PC-9 (cell line): ENCODE measurements around the gene MAZ. TPM values are rescaled to one million over a fixed set of nuclear protein-coding genes. Genes with fewer than 3 reads are reported as not detected.

Experiments
- BruUV-seq: library from RNA; stranded (reverse); fragments of 400-500 nt; replicated peaks from 2 replicates; lab custom pipeline; 2021; lab: Mats Ljungman, UMichigan
- CTCF ChIA-PET: fragments of 300-600 bp; sonication (Branson Sonifier 250); formaldehyde crosslinking; loops from one replicate; lab custom pipeline; 2022; ENCODE audit warnings: antibody characterized with exemption; lab: Charles Lee
- POLR2A ChIA-PET: fragments of 300-600 bp; sonication (Branson Sonifier 250); formaldehyde crosslinking; loops from one replicate; lab custom pipeline; 2022; ENCODE audit warnings: antibody characterized with exemption; ENCODE audit not compliant: unreplicated experiment; lab: Charles Lee
- DNase-seq, 2 experiments: peaks; one replicate each; pipeline versions ENCODE4 v3.0.0 to v3.0.0-alpha.2; 2015 to 2022; ENCODE audit warnings: mixed read lengths in 1 of 2
- H2AFZ ChIP-seq: fragments of 200-600 bp; sonication (generic); 2 replicates; pipeline ENCODE4 v1.8.1; 2017; ENCODE audit warnings: antibody characterized with exemption
- H3F3A ChIP-seq: fragments of 200-600 bp; sonication (generic); 2 replicates; pipeline ENCODE4 v1.8.1; 2017; ENCODE audit warnings: antibody characterized with exemption, mild to moderate bottlenecking, low read depth; ENCODE audit not compliant: insufficient read depth
- H3K27ac ChIP-seq: fragments of 200-600 bp; sonication (generic); 2 replicates; pipeline ENCODE4 v1.6.1; 2016; ENCODE audit warnings: mixed run types
- H3K27me3 ChIP-seq: fragments of 200-600 bp; sonication (generic); 2 replicates; pipeline ENCODE4 v1.6.1; 2016; ENCODE audit warnings: low read depth, mixed run types; ENCODE audit not compliant: insufficient read depth
- H3K36me3 ChIP-seq: fragments of 200-600 bp; sonication (generic); 2 replicates; pipeline ENCODE4 v1.6.1; 2016; ENCODE audit warnings: low read depth, mixed run types
- H3K4me1 ChIP-seq: fragments of 200-600 bp; sonication (generic); replicated peaks from 2 replicates; pipeline ENCODE4 v1.6.1; 2016; ENCODE audit warnings: mixed run types; ENCODE audit not compliant: insufficient read depth
- H3K4me2 ChIP-seq: fragments of 200-600 bp; sonication (generic); 2 replicates; pipeline ENCODE4 v1.6.1; 2017; ENCODE audit warnings: mixed run types
- H3K4me3 ChIP-seq: fragments of 200-600 bp; sonication (generic); 2 replicates; pipeline ENCODE4 v1.6.1; 2016; ENCODE audit warnings: mixed run types
- H3K79me2 ChIP-seq: fragments of 200-600 bp; sonication (generic); 2 replicates; pipeline ENCODE4 v1.6.1; 2017; ENCODE audit warnings: low read depth, mixed run types
- H3K9me2 ChIP-seq: fragments of 200-600 bp; sonication (generic); 2 replicates; pipeline ENCODE4 v1.8.1; 2017; ENCODE audit warnings: mild to moderate bottlenecking; ENCODE audit not compliant: insufficient read depth
- H3K9me3 ChIP-seq: fragments of 200-600 bp; sonication (generic); 2 replicates; pipeline ENCODE4 v1.8.1; 2016; ENCODE audit warnings: low read depth; ENCODE audit not compliant: insufficient read depth
- H4K20me1 ChIP-seq: fragments of 200-600 bp; sonication (generic); 2 replicates; pipeline ENCODE4 v1.8.1; 2017; ENCODE audit not compliant: insufficient read depth
- EZH2 ChIP-seq: fragments of 200-600 bp; sonication (generic); IDR thresholded peaks from 2 replicates; pipeline ENCODE4 v1.8.0; 2017; ENCODE audit warnings: antibody characterized with exemption, low read depth
- intact Hi-C: fragments of 100-400 bp; cut with micrococcal nuclease; formaldehyde crosslinking; loops from one replicate; pipeline ENCODE4 v1.10.0; 2022; ENCODE audit not compliant: unreplicated experiment
- total RNA-seq: library from RNA; stranded (reverse); gene quantifications from 2 replicates; pipeline ENCODE4 v1.2.3, GENCODE V29; 2021
- TF ChIP-seq, protein P1 (sequence below): fragments of 200-600 bp; sonication (generic); conservative IDR thresholded peaks from 2 replicates; pipeline ENCODE4 v1.6.1; 2017; ENCODE audit warnings: mixed run types, antibody characterized with exemption, mild to moderate bottlenecking, moderate library complexity

The MAZ gene
- total RNA-seq, 1 experiment from 2014 or later, result 481 TPM

DNA sequence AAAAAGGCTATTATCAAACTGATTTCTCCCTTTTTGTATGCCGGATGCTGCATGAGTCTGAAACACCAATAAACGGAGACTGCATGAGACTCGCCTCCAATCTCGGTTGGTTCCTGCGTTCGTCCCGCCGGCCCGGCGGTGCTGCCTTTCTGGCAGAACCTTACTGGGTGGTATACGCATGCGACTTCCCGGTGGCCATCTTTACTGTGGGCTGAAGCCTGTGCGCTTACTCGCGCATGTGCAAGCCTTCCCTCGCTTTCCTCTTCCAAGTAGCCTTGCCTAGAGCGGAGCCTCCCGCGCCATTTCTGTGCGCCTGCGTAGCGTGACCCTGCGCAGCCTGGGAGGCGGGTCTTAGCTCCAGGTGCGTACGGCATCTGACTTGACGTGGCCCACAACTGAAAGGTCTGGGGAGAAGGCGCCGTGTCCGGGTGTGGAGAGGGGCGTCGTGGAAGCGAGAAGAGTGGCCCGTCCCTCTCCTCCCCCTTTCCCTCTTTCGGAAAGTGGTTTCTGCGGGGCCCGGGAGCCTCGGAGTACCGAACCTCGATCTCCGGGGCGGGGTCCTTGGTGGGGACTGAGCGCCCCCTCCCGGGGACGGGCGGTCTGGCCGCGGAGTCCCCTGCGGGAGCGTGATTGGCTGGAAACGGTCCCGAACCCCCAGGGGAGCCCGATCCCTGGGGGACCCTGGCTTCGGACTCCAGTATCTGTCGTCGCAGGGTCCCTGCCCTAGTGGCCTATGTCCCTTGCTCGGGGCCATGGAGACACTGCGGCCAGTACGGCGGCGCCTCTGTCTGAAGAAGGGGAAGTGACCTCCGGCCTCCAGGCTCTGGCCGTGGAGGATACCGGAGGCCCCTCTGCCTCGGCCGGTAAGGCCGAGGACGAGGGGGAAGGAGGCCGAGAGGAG, 9.7 kb downstream of the MAZ start, which contains the start of gene PAGR1:
Gene PAGR1, plus strand, starts transcription at position 360 of the 901 bp plus-strand sequence. Its CDS starts 374 bp downstream, at position 734.
- POLR2A ChIA-PET, result interaction anchor here (0.5 to 1.3 kb wide), 10 partner anchors 8 to 157 kb away, joined by 3 to 15 read pairs (median 4); partner anchors contain the start of gene TAOK2
- no peaks in the 10 kb centered on the region for H3K9me2 ChIP-seq
- H3K79me2 ChIP-seq, result peaks cover 29% of the 10 kb centered on the region

DNA sequence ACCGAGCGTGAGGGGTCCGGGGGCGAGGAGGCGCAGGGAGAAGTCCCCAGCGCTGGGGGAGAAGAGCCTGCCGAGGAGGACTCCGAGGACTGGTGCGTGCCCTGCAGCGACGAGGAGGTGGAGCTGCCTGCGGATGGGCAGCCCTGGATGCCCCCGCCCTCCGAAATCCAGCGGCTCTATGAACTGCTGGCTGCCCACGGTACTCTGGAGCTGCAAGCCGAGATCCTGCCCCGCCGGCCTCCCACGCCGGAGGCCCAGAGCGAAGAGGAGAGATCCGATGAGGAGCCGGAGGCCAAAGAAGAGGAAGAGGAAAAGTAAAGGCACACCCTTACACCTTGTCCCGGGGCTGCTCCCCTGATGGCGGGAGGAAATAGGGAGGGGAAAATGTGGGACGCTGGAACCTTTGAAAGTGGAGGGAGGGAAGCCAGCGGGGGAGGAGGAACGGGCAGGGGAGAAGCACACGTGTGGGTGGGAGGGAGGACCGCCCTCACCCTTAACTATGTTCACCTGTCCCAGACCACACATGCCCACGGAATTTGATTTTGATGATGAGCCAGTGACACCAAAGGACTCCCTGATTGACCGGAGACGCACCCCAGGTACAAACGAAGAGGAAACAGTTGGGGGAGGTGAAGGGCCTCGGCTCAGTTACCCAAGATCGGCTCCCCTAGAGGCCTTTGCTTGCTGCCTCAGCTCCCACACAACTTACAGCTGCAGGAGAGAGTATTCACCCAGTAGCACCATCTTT, 10.5 kb downstream of the MAZ start:
- H3K9me2 ChIP-seq, result no peaks in the 10 kb centered on the region
- H3K4me1 ChIP-seq, result peaks cover 46% of the 10 kb centered on the region
- TF ChIP-seq, protein P1, sequence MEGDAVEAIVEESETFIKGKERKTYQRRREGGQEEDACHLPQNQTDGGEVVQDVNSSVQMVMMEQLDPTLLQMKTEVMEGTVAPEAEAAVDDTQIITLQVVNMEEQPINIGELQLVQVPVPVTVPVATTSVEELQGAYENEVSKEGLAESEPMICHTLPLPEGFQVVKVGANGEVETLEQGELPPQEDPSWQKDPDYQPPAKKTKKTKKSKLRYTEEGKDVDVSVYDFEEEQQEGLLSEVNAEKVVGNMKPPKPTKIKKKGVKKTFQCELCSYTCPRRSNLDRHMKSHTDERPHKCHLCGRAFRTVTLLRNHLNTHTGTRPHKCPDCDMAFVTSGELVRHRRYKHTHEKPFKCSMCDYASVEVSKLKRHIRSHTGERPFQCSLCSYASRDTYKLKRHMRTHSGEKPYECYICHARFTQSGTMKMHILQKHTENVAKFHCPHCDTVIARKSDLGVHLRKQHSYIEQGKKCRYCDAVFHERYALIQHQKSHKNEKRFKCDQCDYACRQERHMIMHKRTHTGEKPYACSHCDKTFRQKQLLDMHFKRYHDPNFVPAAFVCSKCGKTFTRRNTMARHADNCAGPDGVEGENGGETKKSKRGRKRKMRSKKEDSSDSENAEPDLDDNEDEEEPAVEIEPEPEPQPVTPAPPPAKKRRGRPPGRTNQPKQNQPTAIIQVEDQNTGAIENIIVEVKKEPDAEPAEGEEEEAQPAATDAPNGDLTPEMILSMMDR, result no peak
- TF ChIP-seq EZH2, result no peak
- H3K27me3 ChIP-seq, result no peaks in the 10 kb centered on the region
- no TSS peak for BruUV-seq
- DNase-seq, result peak; percentile 62 to 86
- H3K79me2 ChIP-seq, result peaks cover 37% of the 10 kb centered on the region
- peak overlapping the region; percentile 83 for H3K4me3 ChIP-seq
- H3F3A ChIP-seq, result peaks cover 54% of the 10 kb centered on the region; the same call in 1 of the 2 replicates
- H3K27ac ChIP-seq, result 0 out of 2 replicates have a peak overlapping the region, but pooled peaks have one; percentile 0
- H3K9me3 ChIP-seq, result no peaks in the 10 kb centered on the region
- H2AFZ ChIP-seq, result peak overlapping the region; percentile 89
- CTCF ChIA-PET, result interaction anchor here (1.2 kb wide), 1 partner anchor 31 kb away, joined by 5 read pairs; no protein-coding TSS in a partner anchor
- no peaks in the 10 kb centered on the region for H4K20me1 ChIP-seq
- no peaks in the 10 kb centered on the region for H3K36me3 ChIP-seq
- POLR2A ChIA-PET, result interaction anchor here (0.6 to 1.3 kb wide), 5 partner anchors 9 to 157 kb away, joined by 4 to 17 read pairs (median 4); partner anchors contain the start of genes KIF22 and TAOK2
- intact Hi-C loops, result loop anchor here (10.0 kb wide), 1 partner anchor 222 kb away; no protein-coding TSS in a partner anchor
- peak overlapping the region; percentile 82 for H3K4me2 ChIP-seq

More for the DNA sequence above, 9.7 kb downstream of the MAZ start, which contains the start of gene PAGR1:
- Histone ChIP-seq H3K36me3 (no peaks in the 10 kb centered on the region), H3F3A (peaks cover 54% of the 10 kb centered on the region; the same call in 1 of the 2 replicates), H3K27me3 (no peaks in the 10 kb centered on the region), H3K27ac (peak within 1 kb of the TSS; percentile 55), H2AFZ (peak within 1 kb of the TSS; percentile 89), H3K9me3 (no peaks in the 10 kb centered on the region), H3K4me1 (peaks cover 44% of the 10 kb centered on the region), H4K20me1 (no peaks in the 10 kb centered on the region), H3K4me3 (peak within 1 kb of the TSS; percentile 83), H3K4me2 (peak within 1 kb of the TSS; percentile 82)
- intact Hi-C loops, result loop anchor here (10.0 kb wide), 1 partner anchor 221 kb away; no protein-coding TSS in a partner anchor
- BruUV-seq, result TSS peak; percentile 17
- CTCF ChIA-PET, result interaction anchor here (0.5 to 1.2 kb wide), 8 partner anchors 9 to 146 kb away, joined by 3 to 6 read pairs (median 4); partner anchors contain the start of genes KIF22, SEZ6L2 and TMEM219
- peak; percentile 98 to 100 for DNase-seq
- TF ChIP-seq, protein P1, result peak; percentile 94
- TF ChIP-seq EZH2, result no peak
